ENCODE results near the gene ADGRL1.

The ADGRL1 gene

DNA sequence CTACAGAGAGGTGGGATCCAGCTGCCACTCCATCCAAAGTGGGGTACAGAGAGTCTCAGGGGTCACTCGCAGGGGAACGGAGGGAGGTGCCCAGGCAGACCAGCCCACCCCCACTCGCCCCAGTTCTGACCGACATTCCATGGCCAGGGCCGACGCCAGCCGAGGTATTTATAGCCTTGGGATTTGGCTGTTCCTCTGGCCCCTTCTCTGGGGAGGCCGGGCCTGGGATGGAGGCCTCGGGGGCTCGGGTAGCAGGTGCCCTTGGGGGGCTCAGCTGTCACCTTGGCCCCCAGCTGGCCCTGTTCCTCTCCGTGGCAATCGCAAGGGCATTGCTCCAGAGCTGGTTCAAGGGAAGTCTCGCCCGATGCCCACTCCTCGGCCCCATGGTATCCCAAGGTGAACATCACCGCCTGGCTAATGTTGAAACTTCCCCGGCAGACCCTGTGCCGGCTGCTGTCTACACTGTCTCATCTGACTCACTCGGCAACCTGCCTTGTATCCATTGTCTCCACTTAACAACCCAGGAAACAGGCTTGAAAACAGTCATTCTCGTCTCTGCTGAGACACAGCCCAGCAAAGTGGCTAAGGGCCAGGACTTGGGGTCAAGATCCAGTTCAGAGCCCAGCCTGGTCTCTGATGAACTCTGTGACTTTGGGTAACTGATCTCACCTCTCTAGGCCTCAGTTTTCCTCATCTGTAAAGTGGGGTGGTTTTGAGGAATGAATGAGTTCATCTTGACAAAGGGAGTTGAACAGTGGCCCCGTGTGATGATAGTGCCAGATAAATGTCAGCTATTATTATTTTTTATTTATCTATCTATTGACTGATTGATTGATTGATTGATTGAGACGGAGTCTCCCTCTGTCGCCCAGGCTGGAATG is 98.1 kb downstream of the ADGRL1 start:
- no peak for DNase-seq

DNA sequence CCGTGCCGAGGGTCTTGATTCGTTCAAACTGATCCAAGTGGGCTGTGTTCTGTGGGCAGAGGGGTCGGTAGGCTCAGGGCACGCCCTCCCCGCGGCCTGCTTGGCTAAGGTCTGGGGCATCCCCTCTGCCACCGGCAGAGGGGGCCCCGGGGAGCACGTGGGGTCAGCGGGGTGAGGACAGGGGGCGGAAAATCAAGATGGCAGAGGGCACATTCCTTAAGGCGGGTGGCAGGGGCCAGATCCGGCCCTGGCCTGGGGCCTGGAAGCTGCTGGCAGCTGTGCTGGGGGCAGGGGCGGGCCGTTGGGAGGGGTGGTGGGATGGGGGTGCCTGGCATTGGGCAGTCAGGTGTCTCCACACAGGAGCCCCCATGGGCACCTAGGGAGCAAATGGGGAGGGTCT is 99.1 kb downstream of the ADGRL1 start:
- no peak for DNase-seq

DNA sequence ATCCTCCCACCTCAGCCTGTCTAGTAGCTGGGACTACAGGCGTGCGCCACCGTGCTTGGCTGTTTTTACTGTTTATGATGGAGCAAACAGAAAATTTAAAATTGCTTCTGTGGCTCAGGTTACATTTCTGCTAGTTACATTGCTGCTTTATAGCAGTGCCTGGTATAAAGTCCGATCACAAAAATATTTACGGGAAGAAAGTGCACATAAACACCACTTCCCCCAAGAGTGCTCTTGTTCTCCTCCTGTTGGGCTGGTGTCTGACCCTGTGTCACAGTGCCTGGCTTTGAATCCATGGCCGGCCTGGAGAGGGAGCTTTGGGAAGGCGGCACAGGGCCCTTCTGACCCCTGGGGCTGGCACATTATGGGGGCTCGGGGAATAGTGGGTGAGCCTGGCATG is 100.3 kb downstream of the ADGRL1 start:
- no peak for DNase-seq

- no peak for DNase-seq
Measured at GRCh38 chr19:14103310-14103709, 102.7 kb downstream of the ADGRL1 start.

DNA sequence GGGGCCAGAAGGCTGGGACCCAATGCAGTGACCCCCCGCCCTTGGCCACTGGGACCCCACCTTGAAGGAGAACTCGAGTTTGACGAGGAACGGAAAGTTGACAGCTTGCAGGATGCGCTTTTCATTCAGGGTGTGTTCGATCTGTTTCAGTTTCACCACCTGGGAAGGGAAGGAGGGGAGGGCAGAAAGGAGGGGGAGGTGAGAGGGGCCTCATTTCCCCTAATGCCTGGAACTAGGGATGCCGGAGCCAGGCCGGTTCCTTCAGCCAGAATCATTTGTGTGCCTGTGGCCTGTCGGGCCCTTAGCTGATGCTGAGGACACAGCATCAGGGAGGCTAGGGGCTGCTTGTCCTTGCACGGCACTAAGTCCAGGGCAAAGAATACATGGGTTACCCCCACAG is 103.2 kb downstream of the ADGRL1 start:
- DNase-seq = no peak

GRCh38 chr19:14102102-14102696 is 103.8 kb downstream of the ADGRL1 start:
- DNase-seq = no peak

DNA sequence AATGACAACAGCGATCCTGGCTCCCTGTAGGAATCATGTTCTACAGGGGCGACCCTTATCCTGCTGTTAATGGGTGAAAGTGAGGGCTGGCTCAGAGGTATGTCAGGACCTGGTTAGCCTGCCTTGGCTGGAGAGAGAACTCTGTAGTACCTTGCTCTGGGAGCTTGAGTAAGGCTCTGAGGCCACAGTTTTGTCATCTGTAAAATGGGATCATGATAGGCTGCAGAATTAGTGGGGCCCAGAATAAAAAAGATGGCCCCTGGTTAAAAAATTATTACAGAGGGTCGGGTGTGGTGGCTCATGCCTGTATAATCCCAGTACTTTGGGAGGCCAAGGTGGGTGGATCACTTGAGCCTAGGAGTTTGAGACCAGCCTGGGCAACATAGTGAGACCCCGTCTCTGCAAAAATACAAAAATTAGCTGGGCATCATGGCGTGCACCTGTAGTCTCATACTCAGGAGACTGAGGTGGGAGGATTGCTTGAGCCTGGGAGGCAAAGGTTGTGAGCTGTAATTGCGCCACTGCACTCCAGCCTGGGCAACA is 104.9 kb downstream of the ADGRL1 start:
- no peak for DNase-seq
